Mesothelial cell of epicardium (in vitro differentiated cells): ENCODE measurements around the gene SCN4A. TPM values are rescaled to one million over a fixed set of nuclear protein-coding genes. Genes with fewer than 3 reads are reported as not detected.

Source experiments
- DNase-seq, 2 experiments: peaks; one replicate each; pipeline ENCODE4 v3.0.0; 2021; ENCODE audit warnings: low spot score in 2 of 2; ENCODE audit not compliant: unreplicated experiment in 2 of 2
- H3K27ac Mint-ChIP-seq: 2 replicates; pipeline ENCODE4 v1.8.0; 2021; ENCODE audit warnings: mixed read lengths
- H3K27me3 Mint-ChIP-seq: 2 replicates; pipeline ENCODE4 v1.8.0; 2021; ENCODE audit warnings: low read depth, mixed read lengths
- H3K36me3 Mint-ChIP-seq: 2 replicates; pipeline ENCODE4 v1.8.0; 2021; ENCODE audit warnings: mixed read lengths
- H3K4me1 Mint-ChIP-seq: 2 replicates; pipeline ENCODE4 v1.8.0; 2021; ENCODE audit warnings: mixed read lengths
- H3K4me3 Mint-ChIP-seq: 2 replicates; pipeline ENCODE4 v1.8.0; 2021; ENCODE audit warnings: mild to moderate bottlenecking, moderate library complexity, mixed read lengths
- H3K9me3 Mint-ChIP-seq: 2 replicates; pipeline ENCODE4 v1.8.0; 2021; ENCODE audit warnings: mixed read lengths
- total RNA-seq: library from RNA; stranded (reverse); gene quantifications from 3 replicates; pipeline ENCODE4 v1.2.1, GENCODE V29; 2021
- TF ChIP-seq, protein P1 (sequence below): fragments of 200-600 bp; sonication (generic); IDR thresholded peaks from one replicate; pipeline ENCODE4 v1.5.0; 2021; ENCODE audit warnings: antibody characterized with exemption; ENCODE audit not compliant: unreplicated experiment

SCN4A gene
- total RNA-seq, 1 donor from 2014 or later: 0.51 TPM

DNA sequence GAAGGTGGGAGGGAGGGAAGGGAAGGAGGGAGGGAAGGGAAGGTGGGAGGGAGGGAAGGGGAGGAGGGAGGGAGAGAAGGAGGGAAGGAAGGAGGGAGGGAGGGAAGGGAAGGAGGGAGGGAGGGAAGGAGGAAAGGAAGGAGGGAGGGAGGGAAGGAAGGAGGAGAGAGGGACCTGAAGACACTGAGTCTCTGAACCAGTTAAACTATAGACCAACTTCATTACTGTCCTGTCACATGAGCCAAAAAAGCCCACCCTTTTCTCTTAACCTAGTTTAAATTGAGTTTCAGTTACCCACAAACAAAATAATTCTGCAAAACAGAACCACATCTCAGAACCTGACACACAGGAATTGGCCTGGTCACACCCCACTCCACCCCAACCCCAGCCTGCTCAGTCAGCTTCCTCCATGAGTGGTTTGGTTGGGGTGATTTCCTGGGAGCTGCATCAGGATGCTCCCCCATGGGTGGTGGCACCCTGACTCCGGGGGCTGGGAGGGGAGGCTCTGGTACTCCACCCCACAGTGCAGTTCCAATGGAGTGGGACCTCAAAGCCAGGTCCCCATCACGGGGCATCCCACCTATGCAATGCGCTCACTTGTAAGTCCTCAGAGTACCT, 20.8 kb upstream of the SCN4A start:
- Mint-ChIP-seq H3K27ac (no peak overlapping the region), H3K9me3 (no peaks in the 10 kb centered on the region), H3K4me1 (peaks cover 12% of the 10 kb centered on the region), H3K36me3 (no peaks in the 10 kb centered on the region), H3K4me3 (no peak overlapping the region), H3K27me3 (peaks cover 70% of the 10 kb centered on the region)
- DNase-seq: no peak
- TF ChIP-seq, protein P1, sequence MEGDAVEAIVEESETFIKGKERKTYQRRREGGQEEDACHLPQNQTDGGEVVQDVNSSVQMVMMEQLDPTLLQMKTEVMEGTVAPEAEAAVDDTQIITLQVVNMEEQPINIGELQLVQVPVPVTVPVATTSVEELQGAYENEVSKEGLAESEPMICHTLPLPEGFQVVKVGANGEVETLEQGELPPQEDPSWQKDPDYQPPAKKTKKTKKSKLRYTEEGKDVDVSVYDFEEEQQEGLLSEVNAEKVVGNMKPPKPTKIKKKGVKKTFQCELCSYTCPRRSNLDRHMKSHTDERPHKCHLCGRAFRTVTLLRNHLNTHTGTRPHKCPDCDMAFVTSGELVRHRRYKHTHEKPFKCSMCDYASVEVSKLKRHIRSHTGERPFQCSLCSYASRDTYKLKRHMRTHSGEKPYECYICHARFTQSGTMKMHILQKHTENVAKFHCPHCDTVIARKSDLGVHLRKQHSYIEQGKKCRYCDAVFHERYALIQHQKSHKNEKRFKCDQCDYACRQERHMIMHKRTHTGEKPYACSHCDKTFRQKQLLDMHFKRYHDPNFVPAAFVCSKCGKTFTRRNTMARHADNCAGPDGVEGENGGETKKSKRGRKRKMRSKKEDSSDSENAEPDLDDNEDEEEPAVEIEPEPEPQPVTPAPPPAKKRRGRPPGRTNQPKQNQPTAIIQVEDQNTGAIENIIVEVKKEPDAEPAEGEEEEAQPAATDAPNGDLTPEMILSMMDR: no peak

DNA sequence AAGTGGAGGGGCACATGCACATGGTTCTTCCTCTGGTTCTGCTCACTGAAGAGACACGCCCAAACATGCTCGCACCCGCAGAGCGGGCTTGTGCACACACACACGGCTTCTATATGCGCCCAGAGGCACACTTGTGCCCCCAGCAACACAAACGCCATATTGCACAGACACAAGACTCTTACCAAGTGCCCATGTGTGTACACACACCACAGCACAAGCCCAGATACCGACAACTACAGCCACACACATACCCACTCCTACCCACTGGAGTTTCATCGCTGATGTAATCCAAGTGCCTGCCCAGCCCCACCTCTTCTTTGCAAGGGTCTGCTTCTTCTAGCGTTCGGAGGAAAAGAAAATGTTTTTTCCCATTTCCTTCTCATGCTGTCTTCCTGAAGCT, 18.9 kb upstream of the SCN4A start:
- DNase-seq: no peak
- H3K27me3 Mint-ChIP-seq: peaks cover 55% of the 10 kb centered on the region
- no peaks in the 10 kb centered on the region for H3K9me3 Mint-ChIP-seq
- TF ChIP-seq, protein P1: no peak
- no peak overlapping the region for H3K4me3 Mint-ChIP-seq
- H3K27ac Mint-ChIP-seq: no peak overlapping the region
- no peaks in the 10 kb centered on the region for H3K36me3 Mint-ChIP-seq
- peaks cover 3% of the 10 kb centered on the region for H3K4me1 Mint-ChIP-seq

DNA sequence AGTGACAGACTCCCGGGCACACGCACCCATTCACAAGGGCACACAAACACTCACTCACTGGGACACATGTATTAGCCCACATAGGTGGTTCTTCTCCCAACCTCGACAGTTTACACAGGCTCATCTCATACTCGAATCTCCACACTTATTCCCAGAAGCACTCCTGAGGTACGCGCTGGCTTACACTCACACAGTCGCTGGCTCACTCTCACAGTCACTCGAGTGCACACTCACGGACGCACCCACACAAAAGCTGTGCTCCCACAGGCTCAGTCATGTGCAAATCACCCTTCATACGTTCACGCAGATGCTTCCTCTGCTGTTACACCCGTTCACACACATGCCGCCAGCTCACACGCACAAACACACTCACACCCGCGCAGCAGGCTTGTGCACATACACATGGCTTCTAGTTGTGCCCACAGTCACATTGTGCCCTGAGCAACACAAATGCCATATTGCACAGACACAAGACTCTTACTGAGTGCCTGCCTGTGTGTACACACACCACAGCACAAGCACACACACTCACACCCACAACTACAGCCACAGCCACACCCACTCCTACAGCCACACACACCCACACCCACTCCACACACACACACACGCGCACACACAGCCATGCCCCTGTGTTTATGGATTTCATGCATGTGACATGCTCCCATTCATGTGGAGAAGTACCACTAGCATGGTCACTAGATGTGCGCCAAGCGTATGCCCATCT, 17.1 kb upstream of the SCN4A start:
- no peak overlapping the region for H3K4me3 Mint-ChIP-seq
- H3K9me3 Mint-ChIP-seq: no peaks in the 10 kb centered on the region
- no peaks in the 10 kb centered on the region for H3K36me3 Mint-ChIP-seq
- TF ChIP-seq, protein P1: no peak
- peaks cover 3% of the 10 kb centered on the region for H3K4me1 Mint-ChIP-seq
- H3K27me3 Mint-ChIP-seq: peaks cover 41% of the 10 kb centered on the region
- H3K27ac Mint-ChIP-seq: no peak overlapping the region
- no peak for DNase-seq

DNA sequence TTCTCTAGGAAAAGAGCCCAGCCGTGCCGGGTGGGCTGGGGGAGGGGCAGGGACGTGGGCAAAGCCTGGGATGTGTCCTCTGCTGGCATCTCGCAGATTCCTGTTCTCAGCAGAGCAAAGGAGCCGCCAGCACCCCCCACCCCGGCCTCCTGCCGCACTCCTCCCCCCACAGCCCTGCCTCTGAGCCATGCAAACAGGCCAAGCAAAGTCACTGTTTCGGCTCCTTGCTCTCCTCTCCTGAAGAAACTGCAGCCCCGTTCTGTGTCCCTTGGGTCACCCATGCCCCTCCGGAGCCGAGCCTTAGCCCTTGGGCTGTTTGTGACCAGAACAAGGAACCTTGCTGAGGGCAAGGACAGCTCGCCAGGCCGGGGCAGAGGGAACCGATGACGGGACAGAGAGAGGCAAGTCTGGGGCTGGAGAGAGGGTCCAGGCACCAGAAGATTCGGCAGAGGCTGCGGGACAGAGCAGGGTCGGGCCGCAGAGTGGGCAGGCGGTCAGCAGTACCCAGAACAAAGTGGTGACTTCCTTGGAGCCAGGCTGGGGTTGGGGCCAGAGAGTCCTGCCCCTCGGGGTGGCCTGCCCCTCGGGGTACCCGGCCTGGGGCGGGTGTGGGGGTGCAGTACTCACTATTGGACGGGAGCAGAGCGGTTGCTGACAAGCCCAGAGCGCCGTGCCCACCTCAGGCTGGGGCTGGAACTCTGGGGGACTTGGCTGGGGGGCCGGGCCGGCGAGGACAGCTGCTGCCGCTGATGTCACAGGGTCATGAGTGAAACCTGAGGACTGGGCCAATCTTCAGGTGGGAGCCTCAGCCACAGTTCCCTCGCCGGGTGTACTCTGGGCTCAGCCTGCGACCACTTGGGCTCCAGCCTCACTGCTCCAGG, 16.3 kb upstream of the SCN4A start:
- Mint-ChIP-seq H3K36me3 (no peaks in the 10 kb centered on the region), H3K4me1 (peaks cover 3% of the 10 kb centered on the region), H3K9me3 (no peaks in the 10 kb centered on the region), H3K27me3 (peaks cover 33% of the 10 kb centered on the region), H3K27ac (no peak overlapping the region), H3K4me3 (no peak overlapping the region)
- DNase-seq: no peak
- TF ChIP-seq, protein P1: no peak

DNA sequence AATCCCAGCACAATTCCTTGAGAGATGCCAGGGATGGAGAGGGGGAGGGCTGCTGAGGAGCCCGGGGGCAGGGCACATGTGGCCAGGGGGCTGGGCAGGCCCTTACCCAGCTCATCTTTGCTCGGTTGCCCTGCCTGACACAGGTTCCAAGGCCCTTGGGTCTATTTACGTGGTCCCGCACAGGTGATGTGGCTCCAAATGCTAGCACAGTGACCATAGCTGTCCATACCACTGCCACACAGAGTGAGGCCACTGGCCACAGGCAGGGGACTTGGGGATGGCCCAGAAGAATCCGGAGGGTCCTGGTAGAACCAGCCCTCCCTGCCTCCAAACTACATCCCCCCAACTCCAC, 15.4 kb upstream of the SCN4A start:
- Mint-ChIP-seq H3K4me1 (peaks cover 3% of the 10 kb centered on the region), H3K36me3 (no peaks in the 10 kb centered on the region), H3K4me3 (no peak overlapping the region), H3K27ac (no peak overlapping the region), H3K27me3 (peaks cover 26% of the 10 kb centered on the region), H3K9me3 (no peaks in the 10 kb centered on the region)
- TF ChIP-seq, protein P1: no peak
- DNase-seq: no peak
